GM11168 (cell line): ENCODE results near the gene CCDC124.
"Not testable (repeated sequence)": the region's sequence is repeated elsewhere in the genome, so short reads cannot be mapped to it uniquely, and the experiment has no call there.

Experiments
- in situ Hi-C: fragments of 300-500 bp; cut with MboI; formaldehyde crosslinking; loops from one replicate; pipeline ENCODE4 v1.12.0; 2022; ENCODE audit warnings: low sequenced_read_pairs; ENCODE audit not compliant: unreplicated experiment

The CCDC124 gene, protein sequence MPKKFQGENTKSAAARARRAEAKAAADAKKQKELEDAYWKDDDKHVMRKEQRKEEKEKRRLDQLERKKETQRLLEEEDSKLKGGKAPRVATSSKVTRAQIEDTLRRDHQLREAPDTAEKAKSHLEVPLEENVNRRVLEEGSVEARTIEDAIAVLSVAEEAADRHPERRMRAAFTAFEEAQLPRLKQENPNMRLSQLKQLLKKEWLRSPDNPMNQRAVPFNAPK

DNA sequence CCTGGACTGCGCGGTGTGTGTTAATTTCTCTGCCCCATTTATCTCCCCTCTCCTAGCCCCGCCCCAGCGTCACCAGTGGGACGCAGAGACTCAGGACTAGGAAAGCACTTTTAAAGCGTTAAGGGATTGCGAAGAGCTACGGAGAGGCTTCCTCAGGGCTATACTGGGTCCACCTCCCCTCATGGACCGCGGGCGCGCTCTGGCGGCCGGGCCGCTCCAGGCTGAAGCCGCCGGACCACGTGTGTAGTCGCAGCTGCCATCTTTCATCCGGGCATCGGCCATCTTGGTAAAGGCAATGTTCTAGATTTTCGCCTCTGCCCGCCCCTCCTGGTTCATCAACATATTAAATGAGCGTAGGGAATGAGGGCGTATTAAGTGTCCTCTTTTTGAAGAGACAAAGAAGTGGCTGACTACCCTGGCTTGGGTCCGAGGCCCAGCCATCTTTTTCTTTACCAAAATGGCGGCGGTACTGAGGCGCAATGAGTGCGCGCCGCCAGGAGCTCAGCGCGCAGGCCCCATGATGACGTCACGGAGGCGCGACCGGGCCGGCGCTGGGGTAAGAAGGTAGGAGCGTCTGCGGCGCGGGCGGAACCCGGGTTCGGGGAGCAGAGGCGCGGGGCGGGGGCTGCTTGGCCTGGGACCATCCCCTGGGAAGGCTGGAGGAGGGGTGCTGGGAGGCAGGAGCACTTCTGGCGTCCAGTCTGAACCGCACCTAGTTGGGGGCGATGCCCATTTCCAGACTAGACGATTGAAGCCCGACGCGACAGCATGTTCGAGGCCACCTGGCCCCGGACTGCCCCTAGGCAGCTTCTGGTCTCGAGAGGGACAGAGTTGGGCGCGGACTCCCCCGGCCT is at the start of gene CCDC124:
Gene CCDC124, plus strand, starts transcription at position 531 of the 854 bp plus-strand sequence. CDS start 3,406 bp downstream, outside the sequence.
- in situ Hi-C loops = no loop called here

DNA sequence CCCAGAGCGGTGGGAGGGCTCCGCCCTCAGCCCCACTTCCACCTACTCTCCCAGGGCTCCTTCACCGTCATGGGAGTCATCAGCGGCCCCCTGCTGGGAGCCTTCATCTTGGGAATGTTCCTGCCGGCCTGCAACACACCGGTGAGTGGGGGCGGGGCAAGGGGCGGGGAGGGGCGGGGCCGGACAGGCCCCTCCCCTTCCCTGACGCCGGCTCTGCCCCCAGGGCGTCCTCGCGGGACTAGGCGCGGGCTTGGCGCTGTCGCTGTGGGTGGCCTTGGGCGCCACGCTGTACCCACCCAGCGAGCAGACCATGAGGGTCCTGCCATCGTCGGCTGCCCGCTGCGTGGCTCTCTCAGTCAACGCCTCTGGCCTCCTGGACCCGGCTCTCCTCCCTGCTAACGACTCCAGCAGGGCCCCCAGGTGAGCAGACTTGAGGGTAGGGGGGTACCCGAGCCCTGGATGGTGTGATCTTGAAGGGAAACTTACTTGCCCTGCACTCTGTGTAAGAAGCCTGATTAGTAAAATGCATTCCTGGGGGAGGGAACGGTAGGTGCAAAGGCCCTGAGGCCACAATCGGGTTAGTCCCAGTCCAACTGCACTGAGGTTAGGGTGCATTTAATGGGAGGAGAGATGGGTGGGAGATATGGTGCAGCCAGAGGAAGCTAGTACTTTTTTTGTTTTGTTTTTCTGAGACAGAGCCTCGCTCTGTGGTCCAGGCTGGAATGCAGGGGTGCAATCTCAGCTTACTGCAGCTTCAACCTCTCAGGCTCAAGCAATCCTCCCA is 49.0 kb upstream of the CCDC124 start:
- in situ Hi-C loops = no loop called here

DNA sequence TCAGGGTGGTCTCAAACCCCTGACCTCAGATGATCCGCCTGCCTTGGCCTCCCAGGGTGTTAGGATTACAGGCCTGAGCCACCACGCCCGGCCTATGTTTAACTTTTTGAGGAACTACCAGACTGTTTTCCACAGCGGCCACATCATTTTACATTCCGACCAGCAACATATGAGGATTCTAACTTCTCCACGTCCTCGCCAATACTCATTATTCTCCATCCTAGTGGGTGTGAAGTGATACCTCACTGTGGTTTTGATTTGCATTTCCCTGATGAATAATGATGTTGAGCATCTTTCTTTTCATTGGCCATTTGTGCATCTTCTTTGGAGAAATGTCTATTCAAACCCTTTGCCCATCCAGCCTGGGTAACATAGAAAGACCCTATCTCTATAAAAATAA is 46.3 kb upstream of the CCDC124 start:
- in situ Hi-C loops = no loop called here

GRCh38 chr19:17887221-17887620 is 45.6 kb upstream of the CCDC124 start:
- in situ Hi-C loops = not testable (repeated sequence)

DNA sequence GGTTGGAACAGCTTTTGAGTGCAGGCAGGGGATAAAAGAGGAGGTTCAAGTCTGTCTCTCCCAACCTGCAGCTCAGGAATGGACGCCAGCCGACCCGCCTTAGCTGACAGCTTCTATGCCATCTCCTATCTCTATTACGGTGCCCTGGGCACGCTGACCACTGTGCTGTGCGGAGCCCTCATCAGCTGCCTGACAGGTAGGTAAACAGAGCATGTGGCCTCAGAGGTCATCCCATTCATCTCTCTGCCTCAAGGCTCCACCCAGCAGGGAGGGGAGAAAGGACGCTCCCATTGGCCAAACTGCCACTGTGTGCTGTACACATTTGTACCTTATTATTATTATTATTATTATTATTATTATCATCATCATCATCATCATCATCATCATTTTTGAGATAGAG is 44.6 kb upstream of the CCDC124 start:
- in situ Hi-C loops = no loop called here

DNA sequence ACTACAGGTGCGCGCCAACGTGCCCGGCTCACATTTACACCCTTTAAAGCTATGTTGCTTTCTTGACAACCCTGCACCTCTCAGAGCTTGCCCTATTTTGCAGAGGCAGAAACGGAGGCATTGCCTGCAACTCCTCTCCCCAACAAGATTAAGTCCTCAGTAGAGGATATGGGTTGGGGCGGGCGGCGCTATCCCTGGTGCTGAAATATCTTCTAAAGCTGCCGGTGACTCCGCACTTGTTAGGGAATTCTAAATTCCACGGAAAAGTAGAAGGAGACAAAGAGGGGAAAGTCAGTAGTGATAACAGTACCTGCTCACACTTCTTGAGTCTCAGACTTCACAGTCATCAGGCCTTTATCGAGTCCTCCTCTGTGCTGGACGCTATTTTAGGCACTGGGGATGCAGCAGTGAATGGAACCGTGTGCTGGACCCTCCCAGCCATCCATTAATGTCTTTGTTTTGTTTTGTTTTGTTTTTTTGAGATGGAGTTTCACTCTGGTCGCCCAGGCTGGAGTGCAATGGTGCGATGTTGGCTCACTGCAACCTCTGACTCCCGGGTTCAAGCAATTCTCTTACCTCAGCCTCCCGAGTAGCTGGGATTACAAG is 43.1 kb upstream of the CCDC124 start:
- in situ Hi-C loops = no loop called here

- in situ Hi-C loops = no loop called here
Observed at GRCh38 chr19:17893766-17894165, 39.0 kb upstream of the CCDC124 start.

GRCh38 chr19:17902701-17903100 is 30.1 kb upstream of the CCDC124 start:
- in situ Hi-C loops = no loop called here

DNA sequence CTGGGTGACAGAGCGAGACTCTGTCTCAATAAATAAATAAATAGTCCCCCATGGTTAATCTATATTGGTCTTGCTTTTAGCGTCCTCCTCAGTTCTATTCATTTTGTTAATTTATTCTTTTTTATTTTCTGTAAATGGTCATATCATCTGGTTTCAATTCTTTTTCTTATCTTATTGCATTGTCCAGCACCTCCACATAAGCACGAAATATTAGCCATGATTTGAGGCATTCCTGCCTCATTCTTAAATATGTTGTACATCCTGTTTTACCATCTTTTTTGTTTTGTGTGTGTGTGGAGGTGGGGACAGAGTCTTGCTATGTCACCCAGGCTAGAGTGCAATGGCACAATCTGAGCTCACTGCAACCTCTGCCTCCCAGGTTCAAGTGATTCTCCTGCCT is 24.6 kb upstream of the CCDC124 start:
- in situ Hi-C loops = no loop called here

DNA sequence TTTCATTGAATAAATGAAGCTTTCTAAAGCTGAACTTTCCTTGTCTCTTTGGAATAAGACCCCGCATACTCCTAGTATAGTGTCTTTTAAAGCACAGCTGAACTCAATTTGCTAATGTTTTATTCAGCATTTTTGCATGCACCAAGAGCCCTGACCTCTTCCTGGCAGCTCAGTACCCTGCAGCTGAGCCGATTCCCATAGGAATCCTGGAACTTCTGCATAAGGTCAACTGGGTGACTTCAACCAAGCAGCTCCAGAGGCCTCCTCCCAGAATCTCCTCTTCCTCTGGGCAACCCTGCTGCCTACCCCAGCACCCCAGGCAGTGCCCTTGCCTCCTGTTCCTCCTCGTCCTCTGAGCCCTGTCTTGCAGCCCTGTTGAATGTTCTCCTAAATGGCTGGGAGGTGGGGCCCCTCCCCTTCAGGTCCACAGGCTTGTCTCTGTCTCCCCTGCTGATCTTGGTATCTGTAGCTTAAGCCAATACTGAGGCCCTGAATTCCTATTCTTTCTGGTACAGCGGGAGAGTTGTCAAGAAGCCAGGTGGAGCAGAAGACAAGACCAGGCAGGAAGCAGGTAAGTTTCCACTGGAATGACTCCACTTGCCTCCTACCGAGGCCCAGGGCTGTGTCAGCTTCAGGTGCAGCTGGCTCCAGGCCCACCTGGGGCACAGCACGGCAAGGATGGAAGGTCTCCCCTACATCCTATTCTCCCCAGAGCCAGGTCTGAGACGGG is 23.6 kb upstream of the CCDC124 start:
- in situ Hi-C loops = no loop called here

DNA sequence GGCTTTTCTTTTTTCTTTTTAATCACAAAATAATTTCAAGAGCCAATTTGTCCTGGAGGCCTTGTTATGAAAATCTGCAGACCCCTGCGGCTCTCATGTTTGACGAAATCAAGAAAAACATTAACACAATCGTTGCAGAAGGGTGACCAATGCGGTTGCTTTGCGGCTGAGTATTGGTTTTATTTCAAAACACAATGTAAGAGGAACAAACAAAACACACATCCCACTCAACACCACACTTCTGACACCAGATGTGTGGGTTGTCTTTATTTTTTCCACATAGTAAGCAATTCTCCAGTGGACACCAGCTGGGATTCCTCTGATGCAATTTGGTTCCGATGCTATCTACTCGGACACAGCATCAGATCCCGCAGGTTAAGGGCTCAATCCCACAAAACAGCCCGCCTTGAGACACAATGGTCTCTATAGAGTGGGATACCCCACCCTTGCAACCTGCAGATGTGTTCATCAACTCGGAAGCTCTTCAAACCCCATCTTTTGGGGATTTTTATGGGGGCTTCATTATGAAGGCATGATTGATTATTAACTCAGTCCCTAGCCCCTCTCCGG is 21.9 kb upstream of the CCDC124 start:
- in situ Hi-C loops = no loop called here

- in situ Hi-C loops = no loop called here
Observed at GRCh38 chr19:17915940-17916593, 16.7 kb upstream of the CCDC124 start.

- in situ Hi-C loops = not testable (repeated sequence)
Observed at GRCh38 chr19:17918151-17918550, 14.7 kb upstream of the CCDC124 start.

GRCh38 chr19:17919122-17919521 is 13.7 kb upstream of the CCDC124 start:
- in situ Hi-C loops = not testable (repeated sequence)

- in situ Hi-C loops = no loop called here
Observed at GRCh38 chr19:17920527-17920926, 12.3 kb upstream of the CCDC124 start.

DNA sequence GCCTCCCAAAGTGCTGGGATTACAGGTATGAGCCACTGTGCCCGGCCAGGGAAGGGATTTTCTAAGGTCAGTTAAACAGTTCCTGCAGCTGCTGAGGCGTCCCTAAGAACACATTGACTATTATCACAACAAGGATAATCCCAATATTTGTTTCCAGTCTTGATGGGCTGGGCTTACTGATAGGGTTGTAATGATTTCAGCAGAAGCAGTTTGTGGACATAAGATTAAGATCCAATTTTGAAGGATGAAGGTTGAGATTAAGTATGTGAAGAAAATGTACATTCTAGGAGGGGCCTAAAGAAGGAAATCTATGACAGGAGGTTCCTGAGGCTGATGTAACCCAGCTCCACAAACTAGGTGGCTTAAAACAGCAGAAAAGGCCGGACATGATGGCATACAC is 10.7 kb upstream of the CCDC124 start:
- in situ Hi-C loops = no loop called here

GRCh38 chr19:17926044-17926443 is 6.8 kb upstream of the CCDC124 start:
- in situ Hi-C loops = loop anchor here (5.0 kb wide), 1 partner anchor 69 kb away; the partner anchor contains the start of gene RPL18A

DNA sequence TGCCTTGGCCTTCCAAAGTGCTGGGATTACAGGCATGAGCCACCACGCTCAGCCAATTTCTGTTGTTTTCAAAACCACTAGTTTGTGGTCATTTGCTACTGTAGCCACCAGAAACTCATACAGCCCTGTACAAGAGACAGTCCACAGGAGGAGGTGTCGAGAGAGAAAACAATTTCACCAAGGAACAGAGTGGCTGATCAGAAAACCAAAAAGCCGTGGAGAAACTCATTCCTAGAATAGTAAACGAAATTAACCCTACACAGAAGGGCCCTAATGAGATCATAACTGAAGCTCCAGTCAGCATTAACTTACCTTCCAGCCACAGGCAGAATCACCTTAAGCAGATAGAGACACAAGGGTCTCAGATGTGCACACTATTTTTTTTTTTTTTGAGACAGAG is 3.8 kb upstream of the CCDC124 start:
- in situ Hi-C loops = loop anchor here (5.0 kb wide), 1 partner anchor 72 kb away; the partner anchor contains the start of gene RPL18A
